Heart right ventricle (tissue), 16 donors: Measurements from ENCODE around the gene ABHD16B. TPM values are rescaled to one million over a fixed set of nuclear protein-coding genes. Genes with fewer than 3 reads are reported as not detected.

ENCODE experiments used
- ATAC-seq, 8 donors: fragments of 200-7000 bp; cut with Tn5 transposase; one replicate each; pipeline ENCODE4 v1.9.1; 2020; ENCODE audit warnings: mild to moderate bottlenecking in 8 of 8, moderate library complexity in 8 of 8, moderate number of reproducible peaks in 1 of 8
- DNase-seq, 2 donors: peaks; one replicate each; pipeline ENCODE4 v3.0.0-alpha.2; 2020
- H3K27ac ChIP-seq, 10 donors: fragments of 200-600 bp; sonication (generic) in 2 of 10; one replicate each; pipeline versions ENCODE4 v1.5.0 to v1.8.0; 2020 to 2022; ENCODE audit warnings: mild to moderate bottlenecking in 3 of 10
- H3K27me3 ChIP-seq, 7 donors: fragments of 200-600 bp; one replicate each; pipeline ENCODE4 v1.8.0; 2021 to 2022; ENCODE audit warnings: mild to moderate bottlenecking in 2 of 7
- H3K36me3 ChIP-seq, 9 donors: fragments of 200-600 bp; sonication (generic) in 1 of 9; one replicate each; pipeline versions ENCODE4 v1.5.0 to v1.8.0; 2020 to 2022; ENCODE audit warnings: mild to moderate bottlenecking in 2 of 9
- H3K4me1 ChIP-seq, 9 donors: fragments of 200-600 bp; sonication (generic) in 1 of 9; one replicate each; pipeline versions ENCODE4 v1.5.0 to v1.8.0; 2020 to 2022; ENCODE audit warnings: mild to moderate bottlenecking in 4 of 9
- H3K4me3 ChIP-seq, 10 donors: fragments of 200-600 bp; sonication (generic) in 2 of 10; one replicate each; pipeline versions ENCODE4 v1.5.0 to v1.8.0; 2020 to 2022; ENCODE audit warnings: mild to moderate bottlenecking in 7 of 10, moderate library complexity in 2 of 10
- H3K9me3 ChIP-seq, 11 donors: fragments of 200-600 bp in 10 of 11; sonication (generic) in 2 of 11; one replicate each; pipeline versions ENCODE4 v1.5.0 to v1.8.0; 2013 to 2022; ENCODE audit warnings: mild to moderate bottlenecking in 2 of 11, control low read depth in 1 of 11, moderate library complexity in 1 of 11
- CTCF ChIP-seq, 9 donors: fragments of 200-600 bp; sonication (generic) in 2 of 9; IDR thresholded peaks; one replicate each; pipeline versions ENCODE4 v1.5.0 to v1.8.0; 2021 to 2022; ENCODE audit warnings: antibody characterized with exemption in 9 of 9, mild to moderate bottlenecking in 5 of 9, moderate library complexity in 1 of 9
- WGBS, 2 donors: extraction: QIAGEN DNeasy Blood & Tissue Kit; methylation state at CpG; one replicate each; pipeline ENCODE4 v1.1.7; 2013; ENCODE audit warnings: inconsistent platforms in 1 of 2; 5-methylcytosine and 5-hydroxymethylcytosine counted together
- intact Hi-C, 10 donors: fragments of 100-400 bp; cut with DNase I; formaldehyde crosslinking; loops; one replicate each; pipeline versions ENCODE4 v1.11.1 to v1.14.2; 2022
- polyA plus RNA-seq, 2 donors: library from polyadenylated mRNA; stranded (reverse); fragments of 200-250 nt; gene quantifications; one replicate each; pipeline ENCODE4 v1.2.3, GENCODE V29; 2013
- total RNA-seq, 10 donors: library from RNA; stranded (reverse); fragmentation: NEBNext Ultra II Directional in 3 of 10; extraction: Animal tissue kit (Norgen Biotek cat#: 25700) in 3 of 10; gene quantifications; one replicate each; pipeline versions ENCODE4 v1.2.1 to v1.2.4, GENCODE V29; 2021 to 2023
- donor health status: Arrhythmogenic right ventricular cardiomyopathy.
- donor health status: ischemic (EF 13 %, LVEDD 7.1; RV severe dilation, severe dysfunction).
- donor health status: healthy with polysubstance abuse.
- donor health status: DM: no; HTN: yes; CAD: no.
- donor health status: DM: no; HTN: no; CAD: no.
- donor health status: ischemic (EF 25% LVEDD 6.9; RV normal size, moderate dysfunction).
- donor health status: ischemic (EF 25% LVEDD 5.7; RV mildly dilated, moderate dysfunction).
- donor health status: healthy.
- donor health status: DM: yes; HTN: yes; CAD: no.
- donor health status: Ischemic cardiomyopathy.
- donor health status: ischemic (EF 35%, LVEDD 5.7; RV mildly dilated, moderate dysfunction).
- donor health status: nonischemic (EF 11% LVEDD 7.7; RV severe dilation, severe dysfunction).
- donor health status: DM: yes; HTN: yes; CAD: no.
- donor health status: PGD.
- donor health status: ischemic (EF 29% LVEDD 5.4; RV normal size, mild dysfunction).
- donor health status: nonischemic (EF 23%, LVEDD 6.1; RV moderate dilation, normal function).

The ABHD16B gene
- total and polyA plus RNA-seq, 12 donors, result 0.32 to 0.59 TPM; not detected in 10

GRCh38 chr20:63898882-63899558 is 37.7 kb downstream of the ABHD16B start:
- no peaks in the 10 kb centered on the region for H3K9me3 ChIP-seq
- no peak for TF ChIP-seq CTCF (IDR thresholded peaks at IDR 0.05)
- H3K4me3 ChIP-seq, result no peak overlapping the region
- peaks cover 0 to 24% (median 0%) of the 10 kb centered on the region in 9 donors for H3K36me3 ChIP-seq
- 61 to 62% methylated on average over 10 of the region's 10 CpGs for WGBS, 2 donors
- intact Hi-C loops, result loop anchor here in 1 of 10 donors (5.0 kb wide), 1 partner anchor 58 kb away; the partner anchor contains the start of gene UCKL1
- DNase-seq (no peak), ATAC-seq (no peak)
- no peaks in the 10 kb centered on the region for H3K27me3 ChIP-seq
- peak overlapping the region in 7 of 10 donors; percentile 1 to 93 (median 23) for H3K27ac ChIP-seq
- H3K4me1 ChIP-seq, result peaks cover 10 to 86% (median 49%) of the 10 kb centered on the region in 9 donors

- DNase-seq (no peak), ATAC-seq (no peak)
- Histone ChIP-seq H3K27me3 (no peaks in the 10 kb centered on the region), H3K36me3 (peaks cover 0 to 28% (median 0%) of the 10 kb centered on the region in 9 donors), H3K9me3 (no peaks in the 10 kb centered on the region), H3K4me3 (peak overlapping the region in 1 of 10 donors; percentile 4), H3K4me1 (peaks cover 7 to 84% (median 41%) of the 10 kb centered on the region in 9 donors), H3K27ac (peak overlapping the region in 1 of 10 donors; percentile 59)
- no peak for TF ChIP-seq CTCF (IDR thresholded peaks at IDR 0.05)
- 77 to 85% methylated on average over 3 of the region's 3 CpGs for WGBS, 2 donors
- intact Hi-C loops, result loop anchor here in 2 of 10 donors (10.0 kb wide), 1 partner anchor 74 kb away; the partner anchor contains the start of gene SAMD10 (in 2 of the 2)
These were observed 39.1 kb downstream of the ABHD16B start for GRCh38 chr20:63900413-63900812.

GRCh38 chr20:63903796-63904561 is 42.7 kb downstream of the ABHD16B start:
- Histone ChIP-seq H3K9me3 (no peaks in the 10 kb centered on the region), H3K4me1 (peaks cover 0 to 78% (median 37%) of the 10 kb centered on the region in 9 donors), H3K27ac (peak overlapping the region in 1 of 10 donors; percentile 60), H3K27me3 (no peaks in the 10 kb centered on the region), H3K36me3 (peaks cover 0 to 25% (median 0%) of the 10 kb centered on the region in 9 donors), H3K4me3 (no peak overlapping the region)
- ATAC-seq (no peak), DNase-seq (no peak)
- 88 to 90% methylated on average over 11 of the region's 11 CpGs for WGBS, 2 donors
- TF ChIP-seq CTCF (IDR thresholded peaks at IDR 0.05), result no peak
- intact Hi-C loops, result loop anchor here in 2 of 10 donors (10.0 kb wide), 1 partner anchor 71 kb away; the partner anchor contains the start of gene SAMD10 (in 2 of the 2)

GRCh38 chr20:63908008-63908682 is 46.8 kb downstream of the ABHD16B start:
- H3K27ac ChIP-seq, result no peak overlapping the region
- H3K27me3 ChIP-seq, result no peaks in the 10 kb centered on the region
- peaks cover 0 to 12% (median 0%) of the 10 kb centered on the region in 9 donors for H3K36me3 ChIP-seq
- H3K4me3 ChIP-seq, result no peak overlapping the region
- H3K9me3 ChIP-seq, result no peaks in the 10 kb centered on the region
- TF ChIP-seq CTCF (IDR thresholded peaks at IDR 0.05), result no peak
- DNase-seq (no peak), ATAC-seq (no peak)
- intact Hi-C loops, result loop anchor here in 6 of 10 donors (2.0 to 10.0 kb wide), 3 partner anchors 64 to 67 kb away; partner anchors contain the start of gene SAMD10 (in 2 of the 6)
- WGBS, 2 donors, result 72 to 76% methylated on average over 16 of the region's 16 CpGs
- H3K4me1 ChIP-seq, result peaks cover 0 to 80% (median 49%) of the 10 kb centered on the region in 9 donors
